PC-3 (cell line): ENCODE measurements around the gene ACSM6. TPM values are rescaled to one million over a fixed set of nuclear protein-coding genes. Genes with fewer than 3 reads are reported as not detected.

Source experiments
- ATAC-seq: fragments of 200-7000 bp; cut with Tn5 transposase; 2 replicates; pipeline ENCODE4 v1.9.1; 2020; ENCODE audit warnings: mild to moderate bottlenecking, moderate library complexity
- BruUV-seq: library from RNA; stranded (reverse); fragments of 400-500 nt; replicated peaks from 2 replicates; lab custom pipeline; 2021; lab: Mats Ljungman, UMichigan
- CTCF ChIA-PET: fragments of 300-600 bp; sonication (Branson Sonifier 250); formaldehyde crosslinking; loops from one replicate; lab custom pipeline; 2022; ENCODE audit warnings: antibody characterized with exemption; lab: Charles Lee
- POLR2A ChIA-PET: fragments of 300-600 bp; sonication (Branson Sonifier 250); formaldehyde crosslinking; loops from one replicate; lab custom pipeline; 2022; ENCODE audit warnings: antibody characterized with exemption; ENCODE audit not compliant: unreplicated experiment; lab: Charles Lee
- DNase-seq: peaks from one replicate; pipeline ENCODE4 v3.0.0-alpha.2; 2015
- H2AFZ ChIP-seq: fragments of 300-600 bp; sonication (generic); 2 replicates; pipeline ENCODE4 v1.6.0; 2016; ENCODE audit warnings: antibody characterized with exemption, low read length
- H3F3A ChIP-seq: fragments of 300-600 bp; sonication (generic); one replicate; pipeline ENCODE4 v1.6.0; 2017; ENCODE audit warnings: antibody characterized with exemption, low read length, control low read depth, mild to moderate bottlenecking; ENCODE audit not compliant: unreplicated experiment
- H3K27ac ChIP-seq: fragments of 300-600 bp; sonication (generic); 2 replicates; pipeline ENCODE4 v1.5.1; 2016; ENCODE audit warnings: mild to moderate bottlenecking, low read length
- H3K27me3 ChIP-seq: fragments of 300-600 bp; sonication (generic); 2 replicates; pipeline ENCODE4 v1.6.1; 2016; ENCODE audit warnings: low read length, mixed read lengths
- H3K36me3 ChIP-seq: fragments of 300-600 bp; sonication (generic); 2 replicates; pipeline ENCODE4 v1.6.1; 2016; ENCODE audit warnings: low read depth, mixed run types, low read length, mixed read lengths
- H3K4me1 ChIP-seq: fragments of 300-600 bp; sonication (generic); 2 replicates; pipeline ENCODE4 v1.5.1; 2016; ENCODE audit warnings: low read length; ENCODE audit not compliant: insufficient read depth
- H3K4me2 ChIP-seq: fragments of 300-600 bp; sonication (generic); 2 replicates; pipeline ENCODE4 v1.6.0; 2016; ENCODE audit warnings: low read length
- H3K4me3 ChIP-seq: fragments of 300-600 bp; sonication (generic); 2 replicates; pipeline ENCODE4 v1.5.1; 2016; ENCODE audit warnings: mild to moderate bottlenecking, low read length, mixed read lengths
- H3K79me2 ChIP-seq: fragments of 300-600 bp; sonication (generic); 2 replicates; pipeline ENCODE4 v1.6.1; 2017; ENCODE audit warnings: low read length, mixed read lengths
- H3K9ac ChIP-seq: fragments of 300-600 bp; sonication (generic); 2 replicates; pipeline ENCODE4 v1.6.0; 2016; ENCODE audit warnings: mild to moderate bottlenecking, low read length
- H3K9me2 ChIP-seq: fragments of 300-600 bp; sonication (generic); replicated peaks from 2 replicates; pipeline ENCODE4 v1.6.1; 2016; ENCODE audit warnings: mixed run types, low read length, mixed read lengths
- H3K9me3 ChIP-seq: fragments of 300-600 bp; sonication (generic); 2 replicates; pipeline ENCODE4 v1.6.1; 2016; ENCODE audit warnings: low read length, mixed read lengths
- H4K20me1 ChIP-seq: fragments of 300-600 bp; sonication (generic); 2 replicates; pipeline ENCODE4 v1.6.1; 2016; ENCODE audit warnings: low read length, mixed read lengths
- EZH2 ChIP-seq: fragments of 300-600 bp; sonication (generic); IDR thresholded peaks from one replicate; pipeline ENCODE4 v1.6.1; 2017; ENCODE audit warnings: antibody characterized with exemption, mild to moderate bottlenecking, low read length; ENCODE audit not compliant: unreplicated experiment
- EZH2phosphoT487 ChIP-seq: fragments of 300-600 bp; sonication (generic); IDR thresholded peaks from 2 replicates; pipeline ENCODE4 v1.6.1; 2018; ENCODE audit warnings: mild to moderate bottlenecking, antibody characterized with exemption, low read length, borderline replicate concordance
- intact Hi-C: fragments of 100-400 bp; cut with micrococcal nuclease; formaldehyde crosslinking; loops from 2 replicates; pipeline ENCODE4 v1.9.0; 2023
- total RNA-seq: library from RNA; depleted of rRNA; stranded (reverse); fragments of >200 nt; gene quantifications from 2 replicates; pipeline ENCODE4 v1.2.3, GENCODE V29; 2014
- TF ChIP-seq, protein P1 (sequence below): fragments of 300-600 bp; sonication (generic); conservative IDR thresholded peaks from 2 replicates; pipeline ENCODE4 v1.5.1; 2017; ENCODE audit warnings: antibody characterized with exemption, low read depth, mild to moderate bottlenecking, low read length

Gene ACSM6
- total RNA-seq, 1 experiment from 2014 or later = not detected

GRCh38 chr10:95208702-95209391 lies 14.8 kb downstream of the ACSM6 start:
- intact Hi-C loops = loop anchor here (2.0 kb wide), 1 partner anchor 154 kb away; no protein-coding TSS in a partner anchor
- POLR2A ChIA-PET = no interaction called here

GRCh38 chr10:95209509-95210127 lies 15.6 kb downstream of the ACSM6 start:
- Histone ChIP-seq H3K27me3 (no peaks in the 10 kb centered on the region), H3K79me2 (no peaks in the 10 kb centered on the region), H3K4me1 (peaks cover 28% of the 10 kb centered on the region), H4K20me1 (no peaks in the 10 kb centered on the region), H3K4me3 (no peak overlapping the region), H3K9me3 (no peaks in the 10 kb centered on the region), H2AFZ (0 out of 2 replicates have a peak overlapping the region, but pooled peaks have one; percentile 62), H3F3A (no peaks in the 10 kb centered on the region), H3K36me3 (no peaks in the 10 kb centered on the region), H3K27ac (no peak overlapping the region), H3K9me2 (no peaks in the 10 kb centered on the region), H3K4me2 (no peak overlapping the region), H3K9ac (no peak overlapping the region)
- TF ChIP-seq, protein P1, sequence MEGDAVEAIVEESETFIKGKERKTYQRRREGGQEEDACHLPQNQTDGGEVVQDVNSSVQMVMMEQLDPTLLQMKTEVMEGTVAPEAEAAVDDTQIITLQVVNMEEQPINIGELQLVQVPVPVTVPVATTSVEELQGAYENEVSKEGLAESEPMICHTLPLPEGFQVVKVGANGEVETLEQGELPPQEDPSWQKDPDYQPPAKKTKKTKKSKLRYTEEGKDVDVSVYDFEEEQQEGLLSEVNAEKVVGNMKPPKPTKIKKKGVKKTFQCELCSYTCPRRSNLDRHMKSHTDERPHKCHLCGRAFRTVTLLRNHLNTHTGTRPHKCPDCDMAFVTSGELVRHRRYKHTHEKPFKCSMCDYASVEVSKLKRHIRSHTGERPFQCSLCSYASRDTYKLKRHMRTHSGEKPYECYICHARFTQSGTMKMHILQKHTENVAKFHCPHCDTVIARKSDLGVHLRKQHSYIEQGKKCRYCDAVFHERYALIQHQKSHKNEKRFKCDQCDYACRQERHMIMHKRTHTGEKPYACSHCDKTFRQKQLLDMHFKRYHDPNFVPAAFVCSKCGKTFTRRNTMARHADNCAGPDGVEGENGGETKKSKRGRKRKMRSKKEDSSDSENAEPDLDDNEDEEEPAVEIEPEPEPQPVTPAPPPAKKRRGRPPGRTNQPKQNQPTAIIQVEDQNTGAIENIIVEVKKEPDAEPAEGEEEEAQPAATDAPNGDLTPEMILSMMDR = no peak
- TF ChIP-seq EZH2 (no peak), EZH2phosphoT487 (no peak)
- POLR2A ChIA-PET = no interaction called here
- DNase-seq = peak; percentile 25
- no peak for ATAC-seq
- intact Hi-C loops = loop anchor here (2.0 to 10.0 kb wide), 2 partner anchors 153 to 395 kb away; no protein-coding TSS in a partner anchor
- no TSS peak for BruUV-seq
- CTCF ChIA-PET = interaction anchor here (0.8 kb wide), 1 partner anchor 34 kb away, joined by 10 read pairs; no protein-coding TSS in a partner anchor

More at GRCh38 chr10:95208702-95209391, 14.8 kb downstream of the ACSM6 start:
- DNase-seq = peak; percentile 33
- no peaks in the 10 kb centered on the region for H3K9me2 ChIP-seq
- no peaks in the 10 kb centered on the region for H3F3A ChIP-seq
- H3K27ac ChIP-seq = no peak overlapping the region
- no TSS peak for BruUV-seq
- H3K27me3 ChIP-seq = no peaks in the 10 kb centered on the region
- no peak for TF ChIP-seq EZH2
- TF ChIP-seq, protein P1 = peak; percentile 59
- no peaks in the 10 kb centered on the region for H3K36me3 ChIP-seq
- no peaks in the 10 kb centered on the region for H3K9me3 ChIP-seq
- H3K4me3 ChIP-seq = no peak overlapping the region
- CTCF ChIA-PET = interaction anchor here (0.8 kb wide), 1 partner anchor 34 kb away, joined by 10 read pairs; no protein-coding TSS in a partner anchor
- no peaks in the 10 kb centered on the region for H4K20me1 ChIP-seq
- no peak overlapping the region for H3K4me2 ChIP-seq
- ATAC-seq = no peak; the same call in 1 of the 2 replicates
- H2AFZ ChIP-seq = peak overlapping the region; percentile 62
- H3K4me1 ChIP-seq = peaks cover 20% of the 10 kb centered on the region
- H3K9ac ChIP-seq = no peak overlapping the region
- no peaks in the 10 kb centered on the region for H3K79me2 ChIP-seq
